Measurements from ENCODE around the gene KCNQ1. TPM values are rescaled to one million over a fixed set of nuclear protein-coding genes. Genes with fewer than 3 reads are reported as not detected.
A peak's percentile ranks its signal among the peaks of the same experiment; 100 is the strongest.

The KCNQ1 gene
- total RNA-seq, 1 experiment from 2014 or later = 10.7 TPM

DNA sequence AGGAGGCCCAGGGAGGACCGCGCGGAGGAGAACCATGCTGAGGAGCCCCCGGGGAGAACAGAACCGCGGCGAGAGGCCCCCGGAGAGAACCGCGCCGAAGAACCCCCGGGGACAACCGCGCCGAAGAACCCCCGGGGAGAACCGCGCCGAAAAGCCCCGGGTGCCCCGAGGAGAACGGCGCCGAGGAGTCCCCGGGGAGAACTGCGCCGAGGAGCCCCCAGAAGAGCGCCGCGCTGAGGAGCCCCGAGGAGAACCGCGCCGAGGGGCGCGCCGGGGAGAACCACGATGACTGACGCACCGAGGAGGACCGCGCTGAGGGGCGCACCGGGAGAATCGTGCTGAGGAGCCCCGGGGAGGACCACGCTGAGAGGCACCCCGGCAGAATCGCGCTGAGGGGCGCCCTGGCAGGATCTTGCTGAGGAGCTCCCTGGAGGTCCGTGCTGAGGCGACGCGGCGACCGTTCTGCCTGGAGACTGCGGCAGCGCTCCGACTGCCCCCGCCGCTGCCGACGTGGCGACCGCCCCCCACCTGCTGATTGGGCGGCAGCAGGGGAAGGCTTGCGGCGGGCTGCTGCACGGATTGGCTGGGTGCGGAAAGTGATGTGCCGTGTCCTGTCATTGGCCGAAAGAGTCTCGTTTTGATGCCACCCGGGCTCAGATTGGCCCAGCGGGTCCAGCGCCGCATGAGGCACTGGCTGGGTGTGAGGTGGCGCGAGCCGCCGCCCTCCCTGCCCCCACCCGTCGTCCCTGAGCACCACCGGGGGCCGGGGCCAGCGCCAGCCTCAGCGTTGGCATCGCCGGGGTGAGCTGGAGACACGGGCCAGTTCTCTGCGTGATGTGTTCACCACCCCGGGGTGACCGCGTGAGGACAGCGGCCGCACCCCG is 255.0 kb downstream of the KCNQ1 start, which contains the start of gene KCNQ1OT1 (continued):
- TF ChIP-seq, protein P1, sequence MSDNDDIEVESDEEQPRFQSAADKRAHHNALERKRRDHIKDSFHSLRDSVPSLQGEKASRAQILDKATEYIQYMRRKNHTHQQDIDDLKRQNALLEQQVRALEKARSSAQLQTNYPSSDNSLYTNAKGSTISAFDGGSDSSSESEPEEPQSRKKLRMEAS (IDR thresholded peaks at IDR 0.05) = peak; percentile 56; the same call in 1 of the 2 replicates
- TF ChIP-seq ELF1 (IDR thresholded peaks at IDR 0.05; ENCODE audit: borderline replicate concordance, low read depth) = no peak
- TF ChIP-seq, protein P2, sequence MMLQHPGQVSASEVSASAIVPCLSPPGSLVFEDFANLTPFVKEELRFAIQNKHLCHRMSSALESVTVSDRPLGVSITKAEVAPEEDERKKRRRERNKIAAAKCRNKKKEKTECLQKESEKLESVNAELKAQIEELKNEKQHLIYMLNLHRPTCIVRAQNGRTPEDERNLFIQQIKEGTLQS (IDR thresholded peaks at IDR 0.05) = no peak

DNA sequence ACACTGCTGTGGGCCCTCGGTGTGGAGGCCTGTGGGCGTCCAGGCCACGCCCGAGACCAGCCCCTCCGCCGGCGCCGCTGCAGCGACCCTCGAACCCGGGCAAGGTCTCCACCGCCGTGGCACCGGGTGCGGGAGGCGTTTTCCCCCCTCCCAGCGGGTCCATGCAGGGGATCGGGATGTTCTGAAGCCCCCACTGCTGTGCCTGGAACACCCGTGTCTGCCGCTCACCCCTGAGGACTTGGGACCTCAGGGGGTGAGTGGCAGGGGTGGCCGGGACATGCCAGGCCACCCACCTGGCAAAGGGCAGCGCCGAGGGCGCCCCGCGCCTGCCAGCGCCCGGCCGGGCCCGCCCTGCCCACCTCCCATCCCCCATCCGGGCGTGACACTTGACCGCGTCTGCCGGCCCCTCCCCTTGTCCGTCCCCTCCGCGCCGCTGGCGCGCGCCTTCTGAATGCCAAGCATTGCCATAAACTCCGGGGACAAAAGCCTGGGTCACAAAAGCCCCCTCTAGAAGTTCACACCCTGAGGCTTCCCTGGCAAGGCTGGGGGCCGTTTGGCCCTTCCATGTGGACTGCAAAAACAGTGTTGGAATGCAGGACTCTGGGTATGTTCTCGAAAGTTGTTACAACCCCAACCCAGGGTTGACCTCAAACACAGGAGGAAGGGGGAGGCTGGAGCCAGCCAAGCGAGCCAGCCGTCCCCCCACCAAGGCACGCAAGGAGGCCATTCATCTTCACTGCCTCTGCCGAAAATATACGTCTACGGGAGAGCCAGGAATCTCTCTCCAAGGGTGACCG is 255.8 kb downstream of the KCNQ1 start:
- intact Hi-C loops (cut with micrococcal nuclease) = no loop called here
- TF ChIP-seq ZNF274 (IDR thresholded peaks at IDR 0.05; ENCODE audit: low read depth, low read length) = no peak
- TF ChIP-seq ZFX (IDR thresholded peaks at IDR 0.05) = peak; percentile 54; the same call in 1 of the 2 replicates
- peak overlapping the region; percentile 89 for H3K27ac ChIP-seq (ENCODE audit: low read depth, low read length)
- RAD21 ChIA-PET (ENCODE audit: low non-redundant PET in 1 of 2, low total read pairs in 2 of 2, uncharacterized antibody in 2 of 2, unreplicated experiment in 2 of 2) = no interaction called here
- H3K4me3 ChIP-seq (replicated peaks in 1 of 2; ENCODE audit: low read depth in 1 of 2, low read length in 2 of 2) = peak overlapping the region; percentile 54 to 73
- CTCF ChIA-PET = no interaction called here
- peak overlapping the region; percentile 82 for H3K4me2 ChIP-seq (ENCODE audit: low read length)
- no peaks in the 10 kb centered on the region for H3K27me3 ChIP-seq (ENCODE audit: insufficient read depth, low read length)
- H4K20me1 ChIP-seq (ENCODE audit: insufficient read depth) = no peaks in the 10 kb centered on the region
- H3K9ac ChIP-seq (ENCODE audit: low read length) = peak overlapping the region; percentile 83
- no peaks in the 10 kb centered on the region for H3K9me3 ChIP-seq (ENCODE audit: control insufficient read depth in 1 of 2, insufficient read depth in 1 of 2, low read depth in 1 of 2, low read length in 2 of 2)
- H3K36me3 ChIP-seq (ENCODE audit: control insufficient read depth in 1 of 2, insufficient read depth in 2 of 2, low read length in 2 of 2) = no peaks in the 10 kb centered on the region
- peak; percentile 62 for ATAC-seq
- peaks cover 0 to 23% of the 10 kb centered on the region in 2 experiments; a peak in 2 of 4 replicates for H3K4me1 ChIP-seq (ENCODE audit: control insufficient read depth in 1 of 2, insufficient read depth in 2 of 2, low read length in 2 of 2)
- peaks cover 38% of the 10 kb centered on the region for H3K79me2 ChIP-seq (ENCODE audit: insufficient read depth, low read length)
- POLR2A ChIA-PET = interaction anchor here (0.9 to 1.3 kb wide), 4 partner anchors 50 to 235 kb away, joined by 3 to 5 read pairs (median 4); partner anchors contain the start of gene CDKN1C
- H2AFZ ChIP-seq (ENCODE audit: low read depth, low read length, poor library complexity, severe bottlenecking) = no peak overlapping the region
- DNase-seq (ENCODE audit: low read depth, low spot score) = no peak
- no peaks in the 10 kb centered on the region for H3K9me2 ChIP-seq (ENCODE audit: insufficient read depth)
- BruUV-seq (replicated peaks) = no TSS peak
